ENCODE measurements around the gene ABCA10.

- TF ChIP-seq CTCF (IDR thresholded peaks at IDR 0.05 in 4 of 5, conservative IDR thresholded peaks at IDR 0.05 in 1 of 5) (no peak), POLR2A (IDR thresholded peaks at IDR 0.05) (no peak)
Observed at GRCh38 chr17:69246202-69246601, 17.6 kb upstream of the ABCA10 start.
